HG02852 (cell line): ENCODE results near the gene CAND2.

Experiments used
- ATAC-seq: cut with Tn5 transposase; IDR thresholded peaks from one replicate; pipeline ENCODE4 v1.9.1; 2021; ENCODE audit warnings: mild to moderate bottlenecking, moderate library complexity; ENCODE audit not compliant: unreplicated experiment

Gene CAND2

DNA sequence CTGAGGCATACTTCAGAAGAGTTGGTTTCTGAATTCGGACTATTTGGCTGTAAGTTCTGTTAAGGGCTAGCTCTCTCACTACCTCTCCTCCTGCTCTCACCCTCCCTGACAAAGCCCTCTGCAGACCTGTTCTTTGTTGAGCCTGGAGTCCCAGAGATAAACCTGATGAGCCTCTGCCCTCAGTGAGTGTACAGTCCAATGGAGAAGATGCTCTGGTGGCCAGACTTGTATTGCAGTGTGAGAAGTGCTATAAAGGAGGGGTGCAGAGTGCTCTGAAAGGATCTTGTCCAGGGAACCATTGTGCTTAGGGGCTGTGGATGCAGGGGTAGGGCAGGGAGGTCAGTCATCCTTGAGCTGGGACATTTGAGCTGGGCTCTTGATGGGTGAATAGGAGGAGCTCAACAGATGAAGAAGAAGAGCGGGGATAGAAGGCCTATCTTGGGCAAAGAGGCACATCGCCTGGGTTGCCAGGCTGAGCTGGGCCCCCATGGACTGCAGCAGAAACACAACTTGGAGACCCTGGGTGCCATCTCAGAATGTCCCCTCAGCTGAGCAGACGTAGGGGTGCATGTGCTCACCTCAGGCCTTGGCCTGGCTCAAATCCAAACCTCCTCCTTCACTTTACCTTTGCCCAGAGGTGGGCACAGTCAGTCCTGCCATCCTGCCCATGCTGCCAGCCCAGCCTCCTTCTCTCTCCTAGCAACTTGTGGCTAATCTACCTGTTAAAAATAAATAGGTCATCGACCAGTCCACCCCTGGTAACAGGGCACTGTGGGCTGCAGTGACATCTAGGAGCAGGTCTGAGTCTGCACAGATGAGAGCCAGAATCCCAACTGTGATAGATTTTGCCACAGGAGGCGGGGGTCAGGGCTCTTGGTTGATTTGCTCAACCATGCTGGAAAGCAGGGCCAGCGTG, 3.3 kb downstream of the CAND2 start:
- ATAC-seq, result no peak

- ATAC-seq, result no peak
These were observed 6.9 kb downstream of the CAND2 start for GRCh38 chr3:12803371-12803770.

DNA sequence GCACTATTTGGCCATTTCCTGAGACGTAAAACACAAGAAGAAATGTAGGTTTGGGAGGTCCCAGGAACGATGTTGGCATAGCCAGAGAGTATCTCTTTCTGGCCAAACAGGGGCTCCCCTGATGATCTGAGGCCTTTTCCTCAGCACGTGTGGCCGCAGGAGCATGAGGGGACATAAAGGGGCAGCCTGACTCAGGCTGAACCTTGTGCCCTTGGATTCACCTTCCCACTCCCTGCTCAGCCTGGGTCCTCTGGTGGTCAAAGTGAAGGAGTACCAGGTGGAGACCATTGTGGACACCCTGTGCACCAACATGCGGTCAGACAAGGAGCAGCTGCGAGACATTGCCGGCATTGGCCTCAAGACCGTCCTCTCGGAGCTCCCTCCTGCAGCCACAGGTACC, 10.6 kb downstream of the CAND2 start:
- ATAC-seq, result no peak

DNA sequence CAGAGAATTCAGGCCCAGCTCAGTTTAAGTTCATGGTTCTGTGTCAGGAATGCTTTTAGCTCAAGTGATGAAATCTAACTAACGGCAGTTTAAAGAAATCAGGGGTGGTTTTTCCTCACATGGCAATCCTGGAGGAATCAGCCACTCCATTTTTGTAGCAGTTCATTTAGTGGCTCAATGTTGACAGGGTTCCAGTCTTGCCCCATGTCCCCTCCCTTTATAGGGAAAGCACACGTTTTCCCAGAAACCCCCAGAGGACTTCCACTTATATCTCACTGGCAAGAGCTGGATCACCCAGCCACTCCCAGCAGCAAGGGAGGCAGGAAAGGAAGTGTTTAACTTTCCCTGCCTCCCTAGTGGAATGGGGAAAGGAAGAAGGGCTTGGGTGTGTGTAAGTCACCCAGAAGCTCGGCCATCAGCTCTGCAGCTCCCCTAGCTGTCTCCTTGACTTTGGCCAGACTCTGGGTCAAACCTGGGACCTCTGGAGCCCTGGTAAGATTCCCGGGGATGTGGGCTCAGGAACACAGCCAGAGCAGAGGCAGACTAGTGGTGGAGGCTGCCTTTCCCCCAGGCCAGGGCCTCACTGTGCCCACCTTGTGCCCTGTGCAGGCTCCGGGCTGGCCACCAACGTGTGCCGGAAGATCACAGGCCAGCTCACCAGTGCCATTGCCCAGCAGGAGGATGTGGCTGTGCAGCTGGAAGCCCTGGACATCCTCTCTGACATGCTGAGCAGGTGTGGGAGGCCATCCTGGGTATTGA, 11.3 kb downstream of the CAND2 start:
- no peak for ATAC-seq

GRCh38 chr3:12808587-12808986, 12.1 kb downstream of the CAND2 start:
- no peak for ATAC-seq

- no peak for ATAC-seq
These were observed 12.5 kb downstream of the CAND2 start for GRCh38 chr3:12809001-12809400.

- no peak for ATAC-seq
These were observed 13.0 kb downstream of the CAND2 start for GRCh38 chr3:12809435-12809834.

GRCh38 chr3:12810013-12810780, 13.7 kb downstream of the CAND2 start:
- ATAC-seq, result peak; percentile 100

GRCh38 chr3:12810961-12811360, 14.5 kb downstream of the CAND2 start:
- no peak for ATAC-seq

DNA sequence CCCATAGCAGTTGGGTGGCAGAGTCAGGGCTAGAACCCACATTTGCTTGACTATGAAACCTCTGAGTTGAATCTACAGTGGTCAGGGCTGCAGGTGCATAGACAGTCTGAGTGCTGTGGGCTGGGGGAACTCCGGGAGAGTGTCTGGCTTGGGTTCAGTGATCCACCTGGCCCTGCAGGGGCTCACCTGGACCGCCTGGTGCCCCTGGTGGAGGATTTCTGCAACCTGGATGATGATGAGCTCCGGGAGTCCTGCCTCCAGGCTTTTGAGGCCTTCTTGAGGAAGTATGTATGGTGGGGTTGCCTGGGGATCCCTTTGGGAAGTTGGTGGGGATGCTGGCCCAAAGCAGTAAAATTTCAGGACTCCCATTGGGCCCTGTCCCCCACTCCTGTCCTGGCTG, 16.3 kb downstream of the CAND2 start:
- no peak for ATAC-seq

DNA sequence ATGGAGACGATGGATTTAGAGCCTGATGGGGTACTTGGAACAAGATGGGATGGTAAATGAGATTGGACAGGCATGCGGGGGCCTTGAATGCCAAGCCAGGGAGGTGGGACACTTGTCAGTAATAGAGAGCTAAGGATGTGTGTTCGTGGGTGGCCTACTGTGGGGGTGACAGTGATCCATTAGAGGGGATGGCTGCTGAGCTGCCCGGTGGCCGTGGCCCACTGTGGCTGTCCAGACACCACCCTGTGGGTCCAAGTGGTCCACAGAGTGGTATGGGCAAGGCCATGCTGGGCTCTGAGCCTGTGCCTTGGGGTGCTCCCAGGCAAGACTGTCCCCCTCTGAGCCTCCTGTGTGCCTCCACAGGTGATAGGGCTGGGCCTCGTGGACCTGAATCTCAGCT, 17.5 kb downstream of the CAND2 start:
- ATAC-seq, result no peak

GRCh38 chr3:12815078-12815477, 18.6 kb downstream of the CAND2 start:
- ATAC-seq, result no peak

DNA sequence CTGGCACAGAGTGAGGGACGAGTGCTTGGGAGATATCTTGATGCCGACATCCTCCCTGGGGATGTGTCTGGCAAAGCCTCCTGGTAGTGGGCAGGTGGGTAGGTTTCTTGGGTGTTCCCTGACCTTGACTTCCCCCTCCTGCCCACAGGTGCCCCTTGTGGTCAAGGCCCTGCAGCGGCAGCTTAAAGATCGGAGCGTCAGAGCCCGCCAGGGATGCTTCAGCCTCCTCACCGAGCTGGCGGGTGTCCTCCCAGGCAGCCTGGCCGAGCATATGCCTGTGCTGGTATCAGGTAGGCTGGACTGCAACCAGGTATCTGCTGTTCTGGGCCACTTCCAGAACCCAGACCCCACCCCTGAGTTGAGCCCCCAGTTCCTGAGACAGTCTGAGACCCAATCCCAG, 19.2 kb downstream of the CAND2 start:
- ATAC-seq, result no peak

GRCh38 chr3:12816521-12817342, 20.3 kb downstream of the CAND2 start:
- ATAC-seq, result no peak

- ATAC-seq, result no peak
These were observed 20.8 kb downstream of the CAND2 start for GRCh38 chr3:12817343-12817710.

GRCh38 chr3:12818273-12818672, 21.8 kb downstream of the CAND2 start:
- ATAC-seq, result no peak

GRCh38 chr3:12818773-12819172, 22.3 kb downstream of the CAND2 start:
- no peak for ATAC-seq

- no peak for ATAC-seq
These were observed 26.4 kb downstream of the CAND2 start for GRCh38 chr3:12822725-12823373.

DNA sequence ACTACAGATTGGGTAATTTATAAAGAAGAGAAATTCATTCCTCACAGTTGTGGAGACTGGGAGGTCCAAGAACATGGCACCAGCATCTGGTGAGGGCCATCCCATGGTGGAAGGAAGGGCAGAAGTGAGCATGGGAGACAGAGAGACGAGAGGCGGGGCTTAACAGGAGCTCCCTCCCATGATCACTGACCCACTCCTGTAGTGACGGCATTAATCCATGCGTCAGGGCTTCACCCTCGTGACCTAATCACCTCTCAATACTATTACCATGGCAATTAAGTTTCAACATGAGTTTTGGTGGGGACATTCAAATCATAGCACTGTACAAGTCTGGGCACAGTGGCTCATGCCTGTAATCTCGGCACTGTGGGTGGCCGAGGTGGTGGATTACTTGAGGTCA, 27.8 kb downstream of the CAND2 start:
- ATAC-seq, result no peak

DNA sequence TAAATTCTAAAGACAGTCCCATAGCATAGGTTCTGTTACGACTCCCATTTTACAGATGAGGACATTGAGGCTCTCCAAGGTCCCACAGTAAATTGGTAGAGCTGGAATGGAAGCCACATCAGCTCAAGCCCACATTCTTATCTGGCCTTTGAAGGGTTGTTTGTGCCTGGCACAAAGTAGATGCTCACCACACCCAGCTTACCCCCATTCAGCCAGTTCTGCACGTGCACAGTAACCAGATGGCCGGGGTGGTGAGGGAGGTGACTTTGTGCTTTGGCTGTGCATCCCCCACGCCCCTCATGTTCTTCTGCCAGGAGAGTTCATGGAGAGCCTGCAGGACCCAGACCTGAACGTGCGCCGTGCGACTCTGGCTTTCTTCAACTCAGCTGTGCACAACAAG, 28.7 kb downstream of the CAND2 start:
- ATAC-seq, result no peak
